Epithelial cell of prostate (primary cell): Measurements from ENCODE around the gene CRY2.
"Not testable (repeated sequence)": the region's sequence is repeated elsewhere in the genome, so short reads cannot be mapped to it uniquely, and the experiment has no call there.

Experiments
- DNase-seq: peaks from one replicate; pipeline ENCODE4 v3.0.0-alpha.2; 2011; ENCODE audit warnings: low read depth, low spot score
- H3K27ac ChIP-seq: fragments of 450-650 bp; 2 replicates; pipeline ENCODE4 v1.5.1; 2017; ENCODE audit warnings: mild to moderate bottlenecking

The CRY2 gene

GRCh38 chr11:45811109-45811435 is 36.2 kb upstream of the CRY2 start:
- DNase-seq = no peak
- H3K27ac ChIP-seq = no peak overlapping the region

- no peak for DNase-seq
- H3K27ac ChIP-seq = no peak overlapping the region
Observed at GRCh38 chr11:45811571-45812290, 35.5 kb upstream of the CRY2 start.

DNA sequence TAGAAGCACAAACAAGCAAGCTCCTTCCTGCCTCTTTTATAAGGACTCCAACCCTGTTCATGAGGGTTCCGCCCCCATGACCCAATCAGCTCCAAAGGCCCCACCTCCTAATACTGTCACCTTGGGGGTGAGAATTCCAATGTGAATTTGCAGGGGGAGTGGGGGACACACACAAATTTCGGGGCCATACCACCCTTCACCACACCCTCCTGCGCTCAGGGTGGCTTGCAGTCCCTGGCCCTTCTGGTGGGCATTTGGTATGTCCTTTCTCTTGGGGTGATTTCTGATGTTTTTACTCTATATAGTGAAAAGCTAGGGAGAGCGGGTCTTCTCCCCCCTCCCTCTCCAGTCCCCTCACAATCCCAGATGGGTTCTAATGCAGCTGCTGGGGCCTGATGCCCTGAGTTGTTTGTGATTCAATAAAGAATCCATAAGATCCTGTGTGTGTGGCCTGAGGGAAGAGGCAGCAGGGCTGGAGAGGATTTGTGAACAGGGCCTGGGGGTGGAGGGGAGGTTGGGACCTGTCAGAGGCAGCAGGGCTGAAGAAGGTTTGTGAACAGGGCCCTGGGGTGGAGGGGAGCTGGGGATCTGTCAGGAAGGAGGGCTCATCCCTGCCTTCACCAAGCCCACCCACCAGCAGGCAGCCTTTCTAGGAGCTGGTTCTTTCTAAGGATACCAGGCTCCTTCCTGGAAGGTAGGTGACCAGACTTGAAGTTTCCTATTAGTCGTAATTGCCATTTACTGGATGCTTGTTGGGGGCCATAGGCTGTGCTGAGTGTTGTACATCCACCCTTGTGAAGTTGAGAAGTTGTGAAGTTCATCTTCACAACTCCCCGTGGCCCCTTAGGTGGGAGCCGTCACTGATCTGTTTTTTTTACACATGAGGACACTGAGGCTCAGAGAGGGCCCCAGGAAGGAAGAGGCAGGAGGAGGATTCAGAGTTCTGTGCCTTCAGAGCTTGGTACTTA is 34.4 kb upstream of the CRY2 start:
- H3K27ac ChIP-seq = no peak overlapping the region

DNA sequence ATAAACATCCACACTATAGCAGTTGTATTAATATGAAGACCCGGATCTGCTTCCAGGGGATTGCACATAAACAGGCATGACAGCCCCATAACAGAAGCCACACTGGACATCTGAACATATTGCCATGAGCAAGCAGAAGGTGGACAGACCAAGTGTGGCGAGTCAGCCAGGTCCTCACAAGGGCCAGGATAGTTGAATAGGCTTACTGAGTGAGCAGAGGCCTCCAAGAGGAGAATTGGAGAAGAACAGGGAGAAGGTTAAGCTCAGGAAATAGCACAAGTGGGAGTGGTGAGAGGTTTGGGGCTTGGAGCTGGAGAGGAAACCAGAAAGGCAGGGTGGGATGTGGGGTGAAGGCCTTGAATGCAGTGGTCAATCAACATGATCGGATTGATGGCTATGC is 31.5 kb upstream of the CRY2 start:
- no peak overlapping the region for H3K27ac ChIP-seq
- DNase-seq = no peak

More for the DNA sequence above, 34.4 kb upstream of the CRY2 start:
- DNase-seq = no peak

- no peak for DNase-seq
- H3K27ac ChIP-seq = no peak overlapping the region
Observed at GRCh38 chr11:45816614-45817013, 30.7 kb upstream of the CRY2 start.

DNA sequence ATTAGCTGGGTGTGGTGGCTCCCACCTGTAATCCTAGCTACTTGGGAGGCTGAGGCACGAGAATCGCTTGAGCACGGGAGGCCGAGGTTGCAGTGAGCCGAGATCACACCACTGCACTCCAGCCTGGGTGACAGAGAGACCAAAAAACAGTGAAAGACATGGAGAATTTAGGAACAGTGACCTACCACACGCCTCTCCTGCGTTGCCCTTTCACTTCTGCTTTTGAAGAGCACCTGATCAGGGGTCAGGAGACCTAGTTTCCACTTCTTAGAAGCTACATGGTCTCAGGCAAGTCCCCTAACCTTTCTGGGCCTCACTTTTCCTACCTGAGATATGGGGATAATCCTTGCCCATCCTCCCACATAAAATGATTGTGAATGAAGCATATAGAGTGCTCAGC is 30.1 kb upstream of the CRY2 start:
- H3K27ac ChIP-seq = no peak overlapping the region
- no peak for DNase-seq

GRCh38 chr11:45818961-45819605 is 28.2 kb upstream of the CRY2 start:
- H3K27ac ChIP-seq = no peak overlapping the region

DNA sequence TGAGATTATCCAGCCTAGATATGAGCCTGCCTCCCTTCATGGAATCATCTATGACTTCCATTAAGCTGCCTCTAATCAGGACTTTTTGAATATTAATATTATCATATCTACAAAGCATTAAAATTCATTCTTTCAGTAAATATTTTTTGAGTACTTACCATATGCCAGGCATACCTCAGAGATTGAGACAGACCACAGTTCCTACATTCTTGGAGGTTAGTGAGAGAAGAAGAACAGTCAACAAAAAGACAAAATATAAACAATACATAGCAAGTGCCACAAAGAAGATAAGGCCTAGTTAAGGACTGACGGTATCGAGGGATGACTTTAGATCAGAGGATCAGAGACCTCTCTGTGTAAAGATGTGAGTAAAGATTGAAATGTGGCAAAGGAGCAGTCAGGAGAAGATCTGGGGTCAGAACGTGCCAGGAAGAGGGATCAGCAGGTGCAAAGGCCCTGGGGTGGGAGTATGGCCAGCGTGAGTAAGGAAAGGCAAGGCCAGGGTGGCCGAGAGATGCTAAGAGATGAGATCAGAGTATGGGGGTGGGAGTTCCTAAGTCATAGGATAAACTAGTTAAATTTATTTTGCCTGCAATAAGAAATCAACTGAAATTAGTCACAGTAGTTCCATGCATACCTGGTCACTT is 26.9 kb upstream of the CRY2 start:
- DNase-seq = no peak
- H3K27ac ChIP-seq = no peak overlapping the region

More at GRCh38 chr11:45818961-45819605, 28.2 kb upstream of the CRY2 start:
- no peak for DNase-seq

GRCh38 chr11:45826492-45826891 is 20.8 kb upstream of the CRY2 start:
- not testable (repeated sequence) for DNase-seq, H3K27ac ChIP-seq

- no peak for DNase-seq
- no peak overlapping the region for H3K27ac ChIP-seq
Observed at GRCh38 chr11:45827123-45827522, 20.2 kb upstream of the CRY2 start.

- DNase-seq = no peak
Observed at GRCh38 chr11:45828996-45829395, 18.3 kb upstream of the CRY2 start.

DNA sequence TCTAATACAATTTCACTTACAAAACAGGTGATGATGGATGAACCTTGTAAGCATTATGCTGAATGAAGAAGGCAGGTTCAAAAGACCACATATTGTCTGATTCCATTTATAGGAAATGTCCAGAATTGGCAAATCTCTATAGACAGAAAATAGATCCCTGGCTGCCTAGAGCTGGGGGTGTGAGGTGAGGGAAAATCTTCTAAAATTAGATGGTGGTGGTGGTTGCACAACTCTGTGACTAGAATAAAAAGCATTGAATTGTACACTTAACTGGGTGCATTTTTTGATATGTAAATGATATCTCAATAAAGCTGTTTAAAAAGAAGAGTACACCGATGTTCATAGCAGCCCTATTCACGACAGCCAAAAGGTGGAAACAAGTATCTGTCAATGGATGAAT is 16.7 kb upstream of the CRY2 start:
- no peak overlapping the region for H3K27ac ChIP-seq
- DNase-seq = no peak

More at GRCh38 chr11:45828996-45829395, 18.3 kb upstream of the CRY2 start:
- no peak overlapping the region for H3K27ac ChIP-seq

DNA sequence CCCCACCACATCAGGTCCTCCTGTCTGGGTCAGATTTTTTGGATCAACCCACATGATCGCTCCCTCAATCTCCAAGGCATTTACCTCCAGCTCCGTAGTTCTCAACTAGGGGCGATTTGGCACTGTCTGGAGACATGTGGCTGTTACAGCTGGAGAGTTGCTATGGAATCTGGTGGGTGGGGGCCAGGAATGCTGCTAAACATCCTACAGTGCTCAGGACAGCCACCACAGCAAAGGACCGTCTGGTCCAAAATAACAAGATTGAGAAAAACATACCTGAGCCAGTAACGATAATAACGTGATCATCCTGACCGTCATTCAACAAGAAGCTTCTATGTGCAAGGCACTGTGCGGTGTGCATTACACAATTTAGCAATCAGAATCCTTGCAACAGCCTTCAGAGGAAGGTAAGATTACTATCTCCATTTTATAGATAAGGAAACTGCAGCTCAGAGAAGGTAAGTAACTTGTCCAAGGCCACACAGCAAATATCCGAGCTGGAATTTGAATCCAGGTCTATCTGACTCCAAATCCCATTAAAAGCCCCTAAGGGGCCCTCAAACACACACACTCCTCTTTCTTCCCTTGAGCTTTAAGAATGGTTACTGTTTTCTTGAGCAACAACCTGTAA is 14.3 kb upstream of the CRY2 start:
- no peak overlapping the region for H3K27ac ChIP-seq
- no peak for DNase-seq

DNA sequence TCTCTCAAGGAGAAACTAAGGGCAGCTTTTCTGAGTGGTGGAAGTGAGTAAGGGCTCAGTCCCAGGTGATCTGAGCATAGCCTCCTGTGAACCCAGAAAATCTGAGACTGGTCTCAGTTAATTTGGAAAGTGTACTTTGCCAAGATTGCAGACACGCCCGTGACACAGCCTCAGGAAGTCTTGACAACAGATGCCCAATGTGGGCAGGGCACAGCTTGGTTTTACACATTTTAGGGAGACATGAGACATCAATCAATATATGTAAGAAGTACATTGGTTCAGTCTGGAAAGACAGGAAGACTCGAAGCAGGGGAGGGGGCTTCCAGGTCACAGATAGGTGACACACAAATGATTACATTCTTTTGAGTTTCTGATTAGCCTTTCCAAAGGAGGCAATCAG is 13.5 kb upstream of the CRY2 start:
- no peak for DNase-seq
- H3K27ac ChIP-seq = no peak overlapping the region

DNA sequence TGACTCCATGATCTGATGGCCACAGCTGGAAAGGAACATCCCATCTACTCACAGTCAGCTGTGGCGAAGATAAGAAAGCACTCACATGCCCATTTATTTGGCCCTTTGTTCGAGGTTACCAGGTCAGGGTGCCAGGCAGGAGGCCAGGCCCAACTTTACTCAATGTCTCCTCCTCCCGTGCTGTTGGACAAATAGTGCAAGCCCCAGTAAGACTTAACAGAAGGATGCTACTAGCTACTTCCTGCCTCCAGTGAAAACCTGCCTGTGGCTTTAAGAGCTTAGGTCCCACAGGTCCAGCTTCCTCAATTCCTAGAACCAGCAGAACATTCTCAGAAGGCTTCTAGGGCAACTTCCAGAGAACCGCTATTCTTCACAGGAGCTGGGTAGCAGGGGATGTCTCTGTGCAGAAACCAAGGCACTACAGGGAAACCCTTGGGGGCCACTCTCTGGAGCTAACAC is 12.9 kb upstream of the CRY2 start:
- no peak for DNase-seq
- no peak overlapping the region for H3K27ac ChIP-seq

DNA sequence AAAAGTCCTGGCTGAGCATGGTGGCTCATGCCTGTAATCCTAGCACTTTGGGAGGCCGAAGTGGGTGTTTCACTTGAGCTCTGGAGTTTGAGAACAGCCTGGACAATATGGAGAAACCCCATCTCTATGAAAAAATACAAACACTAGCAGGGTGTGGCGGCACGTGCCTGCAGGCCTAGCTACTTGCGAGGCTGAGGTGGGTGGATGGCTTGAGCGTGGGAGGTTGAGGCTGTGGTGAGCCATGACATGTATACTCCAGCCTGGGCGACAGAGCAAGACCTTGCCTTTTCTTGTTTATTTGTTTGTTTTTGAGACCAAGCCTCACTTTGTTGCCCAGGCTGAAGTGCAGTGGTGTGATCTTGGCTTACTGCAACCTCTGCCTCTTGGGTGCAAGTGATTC is 8.1 kb upstream of the CRY2 start:
- no peak overlapping the region for H3K27ac ChIP-seq
- no peak for DNase-seq

DNA sequence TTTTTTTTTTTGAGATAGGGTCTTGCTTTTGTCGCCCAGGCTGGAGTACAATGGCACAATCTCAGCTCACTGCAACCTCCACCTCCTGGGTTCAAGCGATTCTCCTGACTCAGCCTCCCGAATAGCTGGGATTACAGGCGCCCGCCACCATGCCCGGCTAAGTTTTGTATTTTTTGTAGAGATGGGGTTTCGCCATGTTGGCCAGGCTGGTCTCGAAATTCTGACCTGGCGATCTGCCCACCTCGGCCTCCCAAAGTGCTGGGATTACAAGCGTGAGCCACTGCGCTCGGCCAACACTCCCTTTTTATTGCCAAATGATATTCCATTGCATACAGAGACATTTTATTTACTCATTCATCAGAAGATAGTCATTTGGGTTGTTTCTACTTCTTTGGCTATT is 7.0 kb upstream of the CRY2 start:
- not testable (repeated sequence) for DNase-seq, H3K27ac ChIP-seq

- no peak overlapping the region for H3K27ac ChIP-seq
- peak; percentile 57 for DNase-seq
Observed at GRCh38 chr11:45843158-45843924, 3.9 kb upstream of the CRY2 start.
